HG03196 (cell line): ENCODE data around the gene TMEM174.
"Not testable (repeated sequence)": the region's sequence is repeated elsewhere in the genome, so short reads cannot be mapped to it uniquely, and the experiment has no call there.

Experiments used
- ATAC-seq: cut with Tn5 transposase; IDR thresholded peaks from one replicate; pipeline ENCODE4 v1.9.1; 2021; ENCODE audit not compliant: unreplicated experiment

The TMEM174 gene

GRCh38 chr5:73192370-73192769 is 19.4 kb downstream of the TMEM174 start:
- ATAC-seq: no peak

- ATAC-seq: no peak
These were observed 20.6 kb downstream of the TMEM174 start for GRCh38 chr5:73193592-73193991.

- ATAC-seq: no peak
These were observed 23.2 kb downstream of the TMEM174 start for GRCh38 chr5:73196201-73196600.

- ATAC-seq: no peak
These were observed 24.8 kb downstream of the TMEM174 start for GRCh38 chr5:73197637-73198257.

GRCh38 chr5:73198833-73199592 is 26.0 kb downstream of the TMEM174 start:
- ATAC-seq: no peak

- ATAC-seq: no peak
These were observed 26.7 kb downstream of the TMEM174 start for GRCh38 chr5:73199671-73200070.

- peak; percentile 77 for ATAC-seq
These were observed 28.8 kb downstream of the TMEM174 start for GRCh38 chr5:73201547-73202513.

- ATAC-seq: no peak
These were observed 31.3 kb downstream of the TMEM174 start for GRCh38 chr5:73204332-73204731.

- no peak for ATAC-seq
These were observed 31.7 kb downstream of the TMEM174 start for GRCh38 chr5:73204733-73205132.

- no peak for ATAC-seq
These were observed 32.3 kb downstream of the TMEM174 start for GRCh38 chr5:73205305-73205704.

- not testable (repeated sequence) for ATAC-seq
These were observed 34.2 kb downstream of the TMEM174 start for GRCh38 chr5:73207239-73207638.

GRCh38 chr5:73209075-73209474 is 36.1 kb downstream of the TMEM174 start:
- ATAC-seq: not testable (repeated sequence)

- not testable (repeated sequence) for ATAC-seq
These were observed 39.7 kb downstream of the TMEM174 start for GRCh38 chr5:73212693-73213092.

GRCh38 chr5:73213566-73213998 is 40.6 kb downstream of the TMEM174 start:
- no peak for ATAC-seq

- ATAC-seq: no peak
These were observed 41.3 kb downstream of the TMEM174 start for GRCh38 chr5:73214306-73214705.

GRCh38 chr5:73214996-73215395 is 42.0 kb downstream of the TMEM174 start:
- no peak for ATAC-seq

GRCh38 chr5:73215531-73215890 is 42.5 kb downstream of the TMEM174 start:
- no peak for ATAC-seq

- no peak for ATAC-seq
These were observed 43.1 kb downstream of the TMEM174 start for GRCh38 chr5:73215891-73216610.

GRCh38 chr5:73218552-73219171 is 45.7 kb downstream of the TMEM174 start:
- ATAC-seq: no peak

- not testable (repeated sequence) for ATAC-seq
These were observed 46.3 kb downstream of the TMEM174 start for GRCh38 chr5:73219336-73219735.
